Lower leg skin (tissue), 3 donors: ENCODE data around the gene NIM1K.

Experiments
- POLR2A ChIP-seq, 2 donors: fragments of 450-650 bp; IDR thresholded peaks; one replicate each; pipeline ENCODE4 v1.6.1; 2016 to 2017; ENCODE audit warnings: antibody characterized with exemption in 2 of 2, mild to moderate bottlenecking in 1 of 2, moderate library complexity in 1 of 2
- TF ChIP-seq, protein P1 (sequence below), 3 donors: fragments of 450-650 bp; IDR thresholded peaks; one replicate each; pipeline ENCODE4 v1.5.1; 2016; ENCODE audit warnings: antibody characterized with exemption in 3 of 3, mild to moderate bottlenecking in 3 of 3, moderate library complexity in 2 of 3

DNA sequence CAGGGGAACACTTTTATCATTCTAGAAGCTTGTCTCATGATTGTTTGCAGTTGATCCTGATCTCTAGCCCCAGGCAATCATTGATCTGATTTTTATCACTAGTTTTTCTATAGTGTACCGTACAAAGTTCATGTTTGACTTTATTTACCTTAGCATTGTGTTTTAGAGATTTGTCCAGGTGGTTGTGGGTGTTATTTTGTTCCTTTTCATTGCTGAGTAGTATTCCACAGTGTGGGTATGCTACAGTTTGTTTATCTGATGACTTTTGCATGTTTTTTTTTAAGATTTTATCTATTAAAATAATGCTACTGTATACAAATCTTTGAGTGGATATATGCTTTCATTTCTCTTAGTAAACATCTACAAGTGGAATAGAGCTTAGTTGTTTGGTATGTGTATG, 45.1 kb upstream of the NIM1K start:
- TF ChIP-seq POLR2A (IDR thresholded peaks at IDR 0.05) = no peak
- TF ChIP-seq, protein P1, sequence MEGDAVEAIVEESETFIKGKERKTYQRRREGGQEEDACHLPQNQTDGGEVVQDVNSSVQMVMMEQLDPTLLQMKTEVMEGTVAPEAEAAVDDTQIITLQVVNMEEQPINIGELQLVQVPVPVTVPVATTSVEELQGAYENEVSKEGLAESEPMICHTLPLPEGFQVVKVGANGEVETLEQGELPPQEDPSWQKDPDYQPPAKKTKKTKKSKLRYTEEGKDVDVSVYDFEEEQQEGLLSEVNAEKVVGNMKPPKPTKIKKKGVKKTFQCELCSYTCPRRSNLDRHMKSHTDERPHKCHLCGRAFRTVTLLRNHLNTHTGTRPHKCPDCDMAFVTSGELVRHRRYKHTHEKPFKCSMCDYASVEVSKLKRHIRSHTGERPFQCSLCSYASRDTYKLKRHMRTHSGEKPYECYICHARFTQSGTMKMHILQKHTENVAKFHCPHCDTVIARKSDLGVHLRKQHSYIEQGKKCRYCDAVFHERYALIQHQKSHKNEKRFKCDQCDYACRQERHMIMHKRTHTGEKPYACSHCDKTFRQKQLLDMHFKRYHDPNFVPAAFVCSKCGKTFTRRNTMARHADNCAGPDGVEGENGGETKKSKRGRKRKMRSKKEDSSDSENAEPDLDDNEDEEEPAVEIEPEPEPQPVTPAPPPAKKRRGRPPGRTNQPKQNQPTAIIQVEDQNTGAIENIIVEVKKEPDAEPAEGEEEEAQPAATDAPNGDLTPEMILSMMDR (IDR thresholded peaks at IDR 0.05) = no peak
